GM21423 (cell line): ENCODE measurements around the gene HSPA6.
"Not testable (repeated sequence)": the region's sequence is repeated elsewhere in the genome, so short reads cannot be mapped to it uniquely, and the experiment has no call there.

Experiments used
- ATAC-seq: cut with Tn5 transposase; IDR thresholded peaks from one replicate; pipeline ENCODE4 v1.9.1; 2021; ENCODE audit warnings: mild to moderate bottlenecking, moderate library complexity; ENCODE audit not compliant: unreplicated experiment

The HSPA6 gene

GRCh38 chr1:161523817-161524741 lies at the start of gene HSPA6:
Gene HSPA6, plus strand, starts transcription at chr1:161524540. Its CDS starts 119 bp downstream, at chr1:161524659.
- ATAC-seq: peak; percentile 58

DNA sequence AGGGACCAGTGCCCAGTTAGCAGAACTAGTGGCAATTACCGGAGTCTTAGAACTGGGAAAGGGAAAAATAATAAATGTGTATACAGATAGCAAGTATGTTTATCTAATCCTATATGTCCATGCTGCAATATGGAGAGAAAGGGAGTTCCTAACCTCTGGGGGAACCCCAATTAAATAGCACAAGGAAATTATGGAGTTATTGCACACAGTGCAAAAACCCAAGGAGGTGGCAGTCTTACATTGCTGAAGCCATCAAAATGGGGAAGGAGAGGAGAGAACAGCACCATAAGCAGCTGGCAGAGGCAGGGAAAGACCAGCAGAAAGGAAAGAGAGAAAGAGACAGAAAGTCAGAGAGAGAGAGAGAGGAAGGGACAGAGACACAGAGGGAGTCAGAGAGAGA lies 46.6 kb upstream of the HSPA6 start:
- not testable (repeated sequence) for ATAC-seq

DNA sequence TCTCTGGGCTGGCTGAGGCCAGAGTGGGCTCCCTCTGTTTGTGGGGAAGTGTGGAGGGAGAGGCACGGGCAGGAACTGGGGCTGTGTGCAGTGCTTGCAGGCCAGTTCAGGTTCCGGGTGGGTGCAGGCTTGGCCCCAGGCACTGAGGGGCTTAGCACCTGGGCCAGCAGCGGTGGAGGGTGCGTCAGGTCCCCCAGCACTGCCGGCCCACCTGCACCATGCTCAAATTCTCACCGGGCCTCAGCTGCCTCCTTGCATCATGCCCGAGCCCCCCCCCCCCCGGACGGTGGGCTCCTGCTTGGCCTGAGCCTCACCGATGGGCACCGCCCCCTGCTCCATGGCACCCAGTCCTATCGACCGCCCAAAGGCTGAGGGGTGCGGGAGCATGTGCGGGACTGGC lies 45.4 kb upstream of the HSPA6 start:
- no peak for ATAC-seq

DNA sequence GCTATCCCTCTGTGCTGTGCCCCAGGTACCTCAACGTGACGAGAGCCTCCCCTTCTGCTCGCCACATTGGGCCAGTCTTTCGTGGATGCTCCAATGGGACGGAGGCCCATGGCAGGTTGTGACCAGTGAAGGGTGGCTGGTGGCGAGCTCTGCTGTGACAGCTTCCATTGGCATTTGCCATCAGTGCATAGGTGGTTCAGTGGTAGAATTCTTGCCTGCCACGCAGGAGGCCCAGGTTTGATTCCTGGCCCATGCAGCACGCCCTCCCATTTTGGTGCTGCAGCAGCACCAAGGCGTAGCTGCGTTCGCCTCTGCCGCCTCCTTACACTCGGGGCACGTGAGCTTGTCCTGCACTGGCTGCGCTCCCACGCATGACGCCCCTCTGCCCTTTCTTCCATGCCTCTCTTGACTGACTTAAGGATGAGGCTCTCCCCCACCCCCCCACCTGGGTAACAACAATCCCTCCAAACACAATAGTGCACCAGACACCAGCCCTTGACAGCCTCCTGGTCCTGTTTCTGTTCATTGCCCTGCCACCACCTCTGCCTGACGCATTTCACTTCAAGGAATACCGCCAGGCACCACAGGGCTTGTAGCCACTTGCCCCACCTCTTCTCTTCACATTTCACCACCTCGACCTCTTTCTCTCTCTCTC lies 43.8 kb upstream of the HSPA6 start:
- no peak for ATAC-seq

- ATAC-seq: no peak
Observed at GRCh38 chr1:161481624-161482392, 42.5 kb upstream of the HSPA6 start.

- ATAC-seq: no peak
Observed at GRCh38 chr1:161482610-161483009, 41.7 kb upstream of the HSPA6 start.

GRCh38 chr1:161483361-161483760 lies 41.0 kb upstream of the HSPA6 start:
- ATAC-seq: no peak

DNA sequence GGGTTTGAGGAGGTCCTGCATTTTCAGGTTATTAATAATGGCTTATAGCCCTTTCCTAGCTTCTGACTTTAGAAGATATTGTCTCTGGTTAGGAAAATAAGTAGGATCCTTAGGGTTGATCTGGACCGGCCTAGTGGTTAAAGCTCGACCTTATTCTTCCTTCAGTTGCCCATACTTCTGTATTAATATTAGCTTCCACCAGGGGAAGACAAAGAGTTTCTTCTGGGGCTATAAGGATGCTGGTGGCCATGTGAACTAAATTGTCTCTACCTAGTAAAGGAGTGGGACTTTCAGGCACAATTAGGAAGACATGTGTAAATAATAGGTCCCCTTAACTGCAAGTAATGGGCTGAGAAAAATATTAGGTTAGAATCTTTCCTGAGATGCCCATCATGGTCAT lies 39.7 kb upstream of the HSPA6 start:
- ATAC-seq: no peak

GRCh38 chr1:161486806-161487741 lies 37.3 kb upstream of the HSPA6 start:
- no peak for ATAC-seq

DNA sequence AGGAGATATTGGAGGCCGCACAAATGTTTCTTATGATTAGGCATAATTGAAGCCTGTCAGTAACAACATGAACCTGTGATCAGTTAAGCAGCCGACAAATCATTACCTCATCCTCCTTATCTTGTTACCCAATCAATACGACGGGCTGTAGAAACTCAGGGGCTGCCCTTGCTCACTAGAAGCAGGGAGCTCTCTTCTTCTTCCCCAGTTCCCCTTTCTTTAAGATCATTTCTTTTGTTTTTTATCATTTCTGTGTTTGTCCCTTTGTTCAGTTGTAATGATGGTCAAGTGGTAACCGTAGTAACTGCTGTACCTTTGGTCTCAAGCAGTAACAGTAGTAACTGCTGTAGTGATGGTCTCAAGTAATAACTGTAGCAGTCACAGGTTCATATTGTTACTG lies 32.9 kb upstream of the HSPA6 start:
- ATAC-seq: no peak

- no peak for ATAC-seq
Observed at GRCh38 chr1:161492827-161493226, 31.5 kb upstream of the HSPA6 start.

DNA sequence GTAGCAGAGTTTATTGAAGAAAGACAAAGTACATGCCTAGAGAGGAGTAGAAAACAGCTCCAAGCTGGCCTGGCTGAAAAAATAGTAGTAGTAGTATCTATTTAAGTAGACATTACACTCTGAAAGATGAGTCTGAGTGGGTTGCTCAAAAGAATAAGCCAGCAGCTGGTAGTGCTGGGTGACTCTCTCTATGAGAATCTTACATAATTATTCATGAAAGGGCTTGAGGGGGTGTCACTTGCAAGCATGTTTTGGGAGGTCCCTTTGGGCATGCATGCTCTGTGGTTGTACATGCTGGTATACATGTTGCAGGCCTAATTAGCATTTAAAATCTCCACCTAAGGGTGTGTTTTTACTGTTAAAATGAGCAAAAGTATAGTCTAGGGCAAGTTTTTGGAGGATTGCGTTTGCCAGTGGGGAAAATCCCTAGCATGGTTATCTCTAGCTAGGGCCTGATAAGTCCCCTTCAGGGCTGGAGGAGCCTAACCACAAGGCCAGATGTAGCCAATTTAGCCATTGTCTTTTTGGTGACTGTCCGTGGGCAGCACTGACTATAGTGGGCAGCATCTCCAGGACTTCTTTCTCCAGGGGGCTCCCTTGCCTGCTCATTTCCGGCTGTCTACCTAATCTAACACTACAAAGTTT lies 30.1 kb upstream of the HSPA6 start:
- ATAC-seq: no peak

GRCh38 chr1:161495490-161495889 lies 28.9 kb upstream of the HSPA6 start:
- ATAC-seq: no peak

DNA sequence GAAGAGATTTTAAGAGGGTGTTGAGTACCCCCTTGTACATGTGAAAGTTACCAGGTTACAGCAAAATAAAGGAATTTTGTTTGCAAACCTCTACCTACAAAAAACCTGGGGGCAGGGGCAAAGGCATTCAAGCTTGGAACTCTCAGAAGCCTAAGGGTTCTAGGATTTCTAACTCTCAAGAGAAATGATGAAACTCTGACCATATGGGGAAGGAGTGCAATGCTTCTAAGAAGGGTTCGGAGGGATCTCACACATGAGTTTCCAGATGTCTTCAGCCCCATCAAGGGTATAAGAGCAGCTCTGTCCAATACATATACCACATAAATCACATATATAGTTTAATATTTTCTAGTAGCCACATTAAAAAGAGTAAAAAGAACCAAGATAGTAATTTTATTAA lies 26.4 kb upstream of the HSPA6 start:
- no peak for ATAC-seq

DNA sequence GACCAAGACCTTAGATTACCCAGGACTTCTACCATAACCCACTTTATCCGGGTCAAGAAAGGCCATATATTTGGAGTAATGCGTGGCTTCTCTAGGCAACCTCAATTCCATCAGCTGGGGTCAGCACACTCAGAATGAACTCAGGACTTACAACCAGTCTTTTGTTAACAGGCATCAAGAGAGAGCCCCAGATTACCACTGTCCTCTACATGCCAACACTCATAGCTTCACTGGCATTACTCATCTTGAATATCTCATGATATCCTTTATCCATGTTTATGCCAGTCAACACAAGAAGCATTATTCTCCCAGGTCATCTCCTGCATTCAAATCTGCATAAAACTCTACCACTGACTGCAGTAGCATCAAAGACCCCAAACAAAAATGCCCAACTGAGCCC lies 25.7 kb upstream of the HSPA6 start:
- no peak for ATAC-seq

- ATAC-seq: no peak
Observed at GRCh38 chr1:161499099-161500039, 25.0 kb upstream of the HSPA6 start.

GRCh38 chr1:161501234-161501633 lies 23.1 kb upstream of the HSPA6 start:
- ATAC-seq: no peak

- no peak for ATAC-seq
Observed at GRCh38 chr1:161502181-161502580, 22.2 kb upstream of the HSPA6 start.
